Measurements from ENCODE around the gene ST8SIA5.

The ST8SIA5 gene

DNA sequence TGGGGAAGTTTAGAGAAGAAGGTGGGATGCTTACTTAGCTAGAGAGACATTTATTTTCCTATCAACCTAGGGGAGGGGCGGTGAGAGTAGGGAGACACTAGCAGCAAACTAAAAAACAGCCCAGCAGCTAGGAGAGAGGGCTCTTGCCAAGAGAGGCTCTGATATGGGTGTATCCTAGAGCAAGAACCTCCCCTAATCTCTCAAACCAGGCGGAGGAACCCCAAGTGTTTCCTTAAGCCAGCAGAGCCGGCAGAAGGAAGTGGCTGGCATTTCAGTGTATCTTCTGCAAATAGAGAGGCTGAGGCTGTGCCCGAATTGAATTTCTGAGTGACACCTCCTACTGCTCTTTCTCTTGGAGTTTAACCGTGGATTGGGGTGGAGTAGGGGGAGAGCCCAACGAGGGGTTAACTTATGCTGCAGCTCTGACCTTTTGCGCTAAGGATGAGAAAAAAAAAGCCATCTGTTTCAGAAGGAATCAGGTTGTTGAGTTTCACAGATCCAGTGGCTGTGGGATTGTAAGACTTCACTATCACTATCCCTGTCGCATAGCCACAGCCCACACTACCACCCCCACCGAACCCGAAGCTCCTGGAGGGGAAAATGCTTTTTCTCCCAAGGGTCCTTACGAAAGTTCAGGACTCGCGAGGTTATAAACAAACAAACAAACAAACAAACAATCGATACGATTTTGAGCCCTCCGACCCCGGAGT, 1.4 kb downstream of the ST8SIA5 start:
- no peak overlapping the region for H3K27ac ChIP-seq
- TF ChIP-seq, protein P1, sequence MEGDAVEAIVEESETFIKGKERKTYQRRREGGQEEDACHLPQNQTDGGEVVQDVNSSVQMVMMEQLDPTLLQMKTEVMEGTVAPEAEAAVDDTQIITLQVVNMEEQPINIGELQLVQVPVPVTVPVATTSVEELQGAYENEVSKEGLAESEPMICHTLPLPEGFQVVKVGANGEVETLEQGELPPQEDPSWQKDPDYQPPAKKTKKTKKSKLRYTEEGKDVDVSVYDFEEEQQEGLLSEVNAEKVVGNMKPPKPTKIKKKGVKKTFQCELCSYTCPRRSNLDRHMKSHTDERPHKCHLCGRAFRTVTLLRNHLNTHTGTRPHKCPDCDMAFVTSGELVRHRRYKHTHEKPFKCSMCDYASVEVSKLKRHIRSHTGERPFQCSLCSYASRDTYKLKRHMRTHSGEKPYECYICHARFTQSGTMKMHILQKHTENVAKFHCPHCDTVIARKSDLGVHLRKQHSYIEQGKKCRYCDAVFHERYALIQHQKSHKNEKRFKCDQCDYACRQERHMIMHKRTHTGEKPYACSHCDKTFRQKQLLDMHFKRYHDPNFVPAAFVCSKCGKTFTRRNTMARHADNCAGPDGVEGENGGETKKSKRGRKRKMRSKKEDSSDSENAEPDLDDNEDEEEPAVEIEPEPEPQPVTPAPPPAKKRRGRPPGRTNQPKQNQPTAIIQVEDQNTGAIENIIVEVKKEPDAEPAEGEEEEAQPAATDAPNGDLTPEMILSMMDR (conservative IDR thresholded peaks at IDR 0.05) = no peak

DNA sequence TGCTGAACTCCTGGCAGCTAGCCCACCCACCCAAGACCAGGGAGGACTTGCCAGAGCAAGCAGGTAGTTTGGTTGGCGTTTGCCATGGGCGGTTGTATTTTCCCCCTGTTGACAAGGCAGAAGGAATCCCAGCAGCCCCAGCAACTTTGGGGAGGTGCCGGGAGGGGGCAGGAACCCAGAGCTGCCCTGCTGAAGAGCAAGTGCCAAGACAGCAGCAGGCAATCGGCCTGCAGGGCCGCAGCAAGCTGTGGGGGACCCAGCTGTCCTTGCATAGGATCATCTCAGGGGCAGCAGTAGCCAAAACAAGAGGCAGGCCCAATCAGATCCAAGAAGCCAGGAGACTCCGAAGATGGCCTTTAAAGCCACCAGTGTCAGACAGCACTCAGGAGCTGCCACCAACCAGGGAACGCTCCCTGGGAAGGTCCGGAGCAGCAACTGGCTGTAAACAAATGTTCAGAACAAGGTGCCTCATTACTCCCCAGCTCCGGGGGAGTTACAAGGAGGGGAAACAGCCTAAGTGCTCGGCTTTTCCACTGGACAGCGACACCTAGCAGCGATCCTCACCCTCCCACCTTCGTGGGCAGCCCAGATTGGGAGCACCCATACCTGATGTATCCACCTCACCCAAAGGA, 2.1 kb downstream of the ST8SIA5 start:
- TF ChIP-seq, protein P1 (conservative IDR thresholded peaks at IDR 0.05) = no peak

DNA sequence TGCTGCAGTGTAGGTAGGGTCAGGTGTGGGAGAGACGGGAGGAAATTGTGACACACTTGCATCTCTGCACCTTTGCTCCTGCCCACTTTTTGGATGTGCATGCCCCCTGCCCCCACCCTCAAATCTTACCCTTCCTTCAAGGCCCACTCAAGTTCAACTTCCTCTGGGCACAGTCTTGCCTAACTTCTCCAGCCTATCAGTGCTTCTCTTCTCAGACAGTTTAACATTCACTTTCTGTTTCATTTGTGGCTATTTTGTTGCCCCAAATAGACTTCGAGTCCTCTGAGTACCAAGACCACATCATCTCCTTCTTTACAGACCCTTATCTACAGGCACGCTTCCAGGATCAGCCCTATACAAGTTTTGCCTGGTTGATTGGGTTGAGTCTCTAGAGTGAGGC, 2.7 kb downstream of the ST8SIA5 start:
- TF ChIP-seq, protein P1 (conservative IDR thresholded peaks at IDR 0.05) = no peak
- H3K27ac ChIP-seq = no peak overlapping the region

More for the DNA sequence above, 2.1 kb downstream of the ST8SIA5 start:
- no peak overlapping the region for H3K27ac ChIP-seq

DNA sequence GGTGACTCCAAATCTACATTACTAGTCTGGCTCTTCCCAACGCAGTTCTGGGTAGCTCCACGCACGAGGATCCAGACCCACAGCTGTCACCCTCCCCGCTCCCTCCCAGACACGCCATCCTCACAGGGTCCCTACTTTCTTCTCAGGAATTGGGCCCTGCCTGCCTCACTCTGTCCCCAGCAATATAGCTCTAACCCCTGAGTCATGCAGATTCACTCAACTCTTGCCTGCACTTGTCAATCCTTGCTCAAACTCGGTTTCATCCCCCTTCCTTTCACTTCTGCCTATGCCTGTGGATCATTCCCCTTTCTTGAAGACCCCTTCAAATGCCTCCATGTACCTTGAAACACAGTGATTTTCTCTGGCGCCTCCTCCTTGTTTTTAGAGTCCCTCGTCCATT, 5.0 kb downstream of the ST8SIA5 start:
- TF ChIP-seq, protein P1 (conservative IDR thresholded peaks at IDR 0.05) = no peak

DNA sequence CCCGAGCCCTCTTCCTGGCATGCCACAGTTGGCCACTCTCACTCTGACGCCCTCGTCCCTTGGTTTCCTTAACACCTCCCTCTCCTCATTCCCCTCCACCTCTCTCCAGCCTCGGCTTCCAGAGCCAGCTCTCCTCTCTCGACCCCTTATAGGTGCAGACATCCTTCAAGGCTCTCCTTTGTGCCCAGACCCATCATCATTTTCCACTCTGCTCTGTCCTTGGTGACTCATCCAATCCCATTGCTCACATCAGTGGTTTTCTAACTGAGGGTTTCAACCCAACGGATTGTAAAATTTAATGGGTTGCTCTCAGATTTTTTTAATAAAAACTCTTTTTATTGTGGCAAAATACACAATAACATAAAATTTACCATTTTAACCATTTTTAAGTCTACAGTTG, 6.2 kb downstream of the ST8SIA5 start:
- TF ChIP-seq, protein P1 (conservative IDR thresholded peaks at IDR 0.05) = no peak

More for the DNA sequence above, 5.0 kb downstream of the ST8SIA5 start:
- H3K27ac ChIP-seq = no peak overlapping the region

DNA sequence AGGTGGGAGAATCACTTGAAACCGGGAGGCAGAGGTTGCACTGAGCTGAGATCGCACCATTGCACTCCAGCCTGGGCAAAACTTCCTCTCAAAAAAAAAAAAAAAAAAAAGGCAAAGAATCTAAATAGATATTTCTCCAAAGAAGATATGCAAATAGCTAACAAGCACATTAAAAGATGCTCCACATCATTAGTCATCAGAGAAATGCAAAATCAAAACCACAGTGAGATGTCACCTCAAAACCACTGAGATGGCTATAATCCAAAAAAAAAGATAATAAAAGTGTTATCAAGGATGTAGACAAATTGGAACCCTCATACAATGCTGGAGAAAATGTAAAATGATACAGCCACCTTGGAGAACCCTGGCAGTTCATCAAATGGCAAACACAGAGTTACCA, 8.4 kb downstream of the ST8SIA5 start:
- TF ChIP-seq, protein P1 (conservative IDR thresholded peaks at IDR 0.05) = no peak
- H3K27ac ChIP-seq = no peak overlapping the region

More for the DNA sequence above, 6.2 kb downstream of the ST8SIA5 start:
- H3K27ac ChIP-seq = no peak overlapping the region

DNA sequence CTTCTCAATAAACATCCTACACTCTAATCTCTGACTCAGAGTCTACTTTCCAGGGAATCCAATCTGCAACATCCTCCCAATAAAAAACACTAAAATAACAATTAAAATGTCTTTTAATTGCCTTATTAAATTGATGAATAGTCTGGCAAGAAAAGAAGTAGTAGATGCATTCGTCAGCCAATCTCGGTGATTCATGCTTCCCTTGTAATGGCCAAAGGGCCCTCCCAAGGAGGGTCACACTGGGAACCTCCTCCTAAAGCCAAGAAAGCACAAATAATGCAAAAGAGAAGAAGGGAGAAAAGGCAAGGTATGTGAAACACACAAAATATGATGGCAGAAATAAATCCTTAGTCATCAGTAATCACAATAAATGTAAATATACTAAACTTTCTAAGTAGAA, 16.8 kb downstream of the ST8SIA5 start:
- TF ChIP-seq, protein P1 (conservative IDR thresholded peaks at IDR 0.05) = no peak
- no peak overlapping the region for H3K27ac ChIP-seq
